Liver (tissue), 3 donors: ENCODE data around the gene NAA16.

ENCODE experiments used
- FOXA1 ChIP-seq: IDR thresholded peaks from 2 replicates; pipeline ENCODE4 v1.6.1; 2016; ENCODE audit warnings: antibody characterized with exemption
- NR2F2 ChIP-seq: IDR thresholded peaks from 2 replicates; pipeline ENCODE4 v1.6.1; 2016; ENCODE audit warnings: antibody characterized with exemption
- RAD21 ChIP-seq, 2 donors: IDR thresholded peaks; 2 replicates each; pipeline ENCODE4 v1.6.1; 2016; ENCODE audit warnings: antibody characterized with exemption in 2 of 2, mild to moderate bottlenecking in 2 of 2
- RXRA ChIP-seq, 2 donors: IDR thresholded peaks; 2 replicates each; pipeline ENCODE4 v1.6.1; 2017 to 2018; ENCODE audit warnings: antibody characterized with exemption in 2 of 2, mild to moderate bottlenecking in 1 of 2
- YY1 ChIP-seq: IDR thresholded peaks from 2 replicates; pipeline ENCODE4 v1.6.1; 2016; ENCODE audit warnings: antibody characterized with exemption, mild to moderate bottlenecking
- TF ChIP-seq, protein P1 (sequence below): fragments of 150-350 bp; IDR thresholded peaks from 2 replicates; pipeline ENCODE4 v1.5.1; 2017; ENCODE audit warnings: improper control_type of control experiment, low read depth, low read length; ENCODE audit not compliant: missing input control
- TF ChIP-seq, protein P2 (sequence below): IDR thresholded peaks from 2 replicates; pipeline ENCODE4 v1.6.1; 2016; ENCODE audit warnings: antibody characterized with exemption
- TF ChIP-seq, protein P3 (sequence below): IDR thresholded peaks from 2 replicates; pipeline ENCODE4 v1.6.1; 2016; ENCODE audit warnings: antibody characterized with exemption
- TF ChIP-seq, protein P4 (sequence below): IDR thresholded peaks from 2 replicates; pipeline ENCODE4 v1.6.1; 2016; ENCODE audit warnings: antibody characterized with exemption, mild to moderate bottlenecking
- TF ChIP-seq, protein P5 (sequence below): IDR thresholded peaks from 2 replicates; pipeline ENCODE4 v1.6.1; 2016; ENCODE audit warnings: antibody characterized with exemption
- donor health status: healthy.
- donor health status: healthy.

DNA sequence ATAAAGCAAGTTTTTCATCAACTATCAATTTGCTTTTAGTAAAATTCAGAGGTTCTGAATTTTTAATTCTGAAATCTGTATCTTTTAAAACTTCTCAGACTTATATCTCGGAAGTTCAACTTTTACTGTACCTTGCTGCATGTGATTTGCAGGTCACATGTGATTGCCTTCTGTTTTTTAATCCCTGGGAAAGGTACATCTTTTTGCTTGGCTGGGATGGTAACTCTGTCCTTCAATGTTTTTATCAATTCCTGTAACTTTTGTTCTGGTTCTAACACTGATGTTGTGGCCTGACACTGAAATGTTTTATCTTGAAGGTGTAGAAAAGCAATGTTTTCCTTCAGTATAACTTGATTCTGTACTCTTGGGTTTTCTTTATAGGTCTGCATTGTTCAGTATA, 16.2 kb upstream of the NAA16 start:
- TF ChIP-seq, protein P1, sequence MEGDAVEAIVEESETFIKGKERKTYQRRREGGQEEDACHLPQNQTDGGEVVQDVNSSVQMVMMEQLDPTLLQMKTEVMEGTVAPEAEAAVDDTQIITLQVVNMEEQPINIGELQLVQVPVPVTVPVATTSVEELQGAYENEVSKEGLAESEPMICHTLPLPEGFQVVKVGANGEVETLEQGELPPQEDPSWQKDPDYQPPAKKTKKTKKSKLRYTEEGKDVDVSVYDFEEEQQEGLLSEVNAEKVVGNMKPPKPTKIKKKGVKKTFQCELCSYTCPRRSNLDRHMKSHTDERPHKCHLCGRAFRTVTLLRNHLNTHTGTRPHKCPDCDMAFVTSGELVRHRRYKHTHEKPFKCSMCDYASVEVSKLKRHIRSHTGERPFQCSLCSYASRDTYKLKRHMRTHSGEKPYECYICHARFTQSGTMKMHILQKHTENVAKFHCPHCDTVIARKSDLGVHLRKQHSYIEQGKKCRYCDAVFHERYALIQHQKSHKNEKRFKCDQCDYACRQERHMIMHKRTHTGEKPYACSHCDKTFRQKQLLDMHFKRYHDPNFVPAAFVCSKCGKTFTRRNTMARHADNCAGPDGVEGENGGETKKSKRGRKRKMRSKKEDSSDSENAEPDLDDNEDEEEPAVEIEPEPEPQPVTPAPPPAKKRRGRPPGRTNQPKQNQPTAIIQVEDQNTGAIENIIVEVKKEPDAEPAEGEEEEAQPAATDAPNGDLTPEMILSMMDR = no peak
- TF ChIP-seq, protein P2, sequence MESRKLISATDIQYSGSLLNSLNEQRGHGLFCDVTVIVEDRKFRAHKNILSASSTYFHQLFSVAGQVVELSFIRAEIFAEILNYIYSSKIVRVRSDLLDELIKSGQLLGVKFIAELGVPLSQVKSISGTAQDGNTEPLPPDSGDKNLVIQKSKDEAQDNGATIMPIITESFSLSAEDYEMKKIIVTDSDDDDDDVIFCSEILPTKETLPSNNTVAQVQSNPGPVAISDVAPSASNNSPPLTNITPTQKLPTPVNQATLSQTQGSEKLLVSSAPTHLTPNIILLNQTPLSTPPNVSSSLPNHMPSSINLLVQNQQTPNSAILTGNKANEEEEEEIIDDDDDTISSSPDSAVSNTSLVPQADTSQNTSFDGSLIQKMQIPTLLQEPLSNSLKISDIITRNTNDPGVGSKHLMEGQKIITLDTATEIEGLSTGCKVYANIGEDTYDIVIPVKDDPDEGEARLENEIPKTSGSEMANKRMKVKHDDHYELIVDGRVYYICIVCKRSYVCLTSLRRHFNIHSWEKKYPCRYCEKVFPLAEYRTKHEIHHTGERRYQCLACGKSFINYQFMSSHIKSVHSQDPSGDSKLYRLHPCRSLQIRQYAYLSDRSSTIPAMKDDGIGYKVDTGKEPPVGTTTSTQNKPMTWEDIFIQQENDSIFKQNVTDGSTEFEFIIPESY = no peak
- TF ChIP-seq RAD21 (IDR thresholded peaks at IDR 0.05) (no peak), NR2F2 (no peak), RXRA (IDR thresholded peaks at IDR 0.05) (no peak), YY1 (no peak), FOXA1 (no peak)
- TF ChIP-seq, protein P3, sequence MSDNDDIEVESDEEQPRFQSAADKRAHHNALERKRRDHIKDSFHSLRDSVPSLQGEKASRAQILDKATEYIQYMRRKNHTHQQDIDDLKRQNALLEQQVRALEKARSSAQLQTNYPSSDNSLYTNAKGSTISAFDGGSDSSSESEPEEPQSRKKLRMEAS = no peak
- TF ChIP-seq, protein P4, sequence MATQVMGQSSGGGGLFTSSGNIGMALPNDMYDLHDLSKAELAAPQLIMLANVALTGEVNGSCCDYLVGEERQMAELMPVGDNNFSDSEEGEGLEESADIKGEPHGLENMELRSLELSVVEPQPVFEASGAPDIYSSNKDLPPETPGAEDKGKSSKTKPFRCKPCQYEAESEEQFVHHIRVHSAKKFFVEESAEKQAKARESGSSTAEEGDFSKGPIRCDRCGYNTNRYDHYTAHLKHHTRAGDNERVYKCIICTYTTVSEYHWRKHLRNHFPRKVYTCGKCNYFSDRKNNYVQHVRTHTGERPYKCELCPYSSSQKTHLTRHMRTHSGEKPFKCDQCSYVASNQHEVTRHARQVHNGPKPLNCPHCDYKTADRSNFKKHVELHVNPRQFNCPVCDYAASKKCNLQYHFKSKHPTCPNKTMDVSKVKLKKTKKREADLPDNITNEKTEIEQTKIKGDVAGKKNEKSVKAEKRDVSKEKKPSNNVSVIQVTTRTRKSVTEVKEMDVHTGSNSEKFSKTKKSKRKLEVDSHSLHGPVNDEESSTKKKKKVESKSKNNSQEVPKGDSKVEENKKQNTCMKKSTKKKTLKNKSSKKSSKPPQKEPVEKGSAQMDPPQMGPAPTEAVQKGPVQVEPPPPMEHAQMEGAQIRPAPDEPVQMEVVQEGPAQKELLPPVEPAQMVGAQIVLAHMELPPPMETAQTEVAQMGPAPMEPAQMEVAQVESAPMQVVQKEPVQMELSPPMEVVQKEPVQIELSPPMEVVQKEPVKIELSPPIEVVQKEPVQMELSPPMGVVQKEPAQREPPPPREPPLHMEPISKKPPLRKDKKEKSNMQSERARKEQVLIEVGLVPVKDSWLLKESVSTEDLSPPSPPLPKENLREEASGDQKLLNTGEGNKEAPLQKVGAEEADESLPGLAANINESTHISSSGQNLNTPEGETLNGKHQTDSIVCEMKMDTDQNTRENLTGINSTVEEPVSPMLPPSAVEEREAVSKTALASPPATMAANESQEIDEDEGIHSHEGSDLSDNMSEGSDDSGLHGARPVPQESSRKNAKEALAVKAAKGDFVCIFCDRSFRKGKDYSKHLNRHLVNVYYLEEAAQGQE = no peak
- TF ChIP-seq, protein P5, sequence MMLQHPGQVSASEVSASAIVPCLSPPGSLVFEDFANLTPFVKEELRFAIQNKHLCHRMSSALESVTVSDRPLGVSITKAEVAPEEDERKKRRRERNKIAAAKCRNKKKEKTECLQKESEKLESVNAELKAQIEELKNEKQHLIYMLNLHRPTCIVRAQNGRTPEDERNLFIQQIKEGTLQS = no peak
